ENCODE data around the gene CALY.
A peak's percentile ranks its signal among the peaks of the same experiment; 100 is the strongest.
"Not testable (repeated sequence)": the region's sequence is repeated elsewhere in the genome, so short reads cannot be mapped to it uniquely, and the experiment has no call there.

The CALY gene

DNA sequence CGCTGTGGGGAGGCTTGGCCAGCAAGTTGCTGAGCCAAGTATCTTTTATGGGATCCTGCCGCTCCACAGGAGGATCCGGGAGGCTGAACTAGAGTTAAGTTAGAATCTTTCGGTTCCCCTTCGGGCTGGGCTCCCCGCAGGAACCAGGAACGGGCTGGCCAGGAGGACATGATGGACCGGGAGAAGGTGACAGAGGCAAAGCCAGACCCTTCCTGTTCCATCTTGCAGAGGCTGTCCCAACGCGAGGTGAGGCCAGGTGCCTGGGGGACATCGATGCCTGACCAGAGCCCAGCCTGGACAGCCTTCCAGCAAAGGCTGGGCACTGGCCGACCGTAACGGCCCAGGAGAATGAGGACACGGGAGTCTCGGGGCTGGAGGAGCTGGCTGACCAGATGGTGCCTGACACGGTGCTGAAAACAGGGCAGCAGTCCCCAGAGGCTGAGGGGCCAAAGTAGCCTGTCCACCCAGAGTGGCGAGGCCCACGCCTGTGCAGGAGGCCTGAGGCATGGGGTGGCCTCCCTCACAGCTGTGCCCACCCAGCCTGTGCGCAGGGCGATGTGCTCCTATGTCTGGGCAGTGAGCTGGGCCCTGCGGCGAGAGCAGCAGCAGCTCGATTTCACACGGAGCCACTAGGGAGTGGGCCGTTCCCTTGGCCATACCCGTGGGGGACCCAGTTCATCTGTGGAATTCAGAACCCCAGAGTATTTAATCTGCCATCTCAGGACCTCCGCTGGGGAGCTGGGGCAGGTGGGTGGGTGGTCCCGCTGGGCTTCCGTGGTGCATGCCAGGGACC, 40.5 kb upstream of the CALY start:
- no peak overlapping the region for H3K4me3 ChIP-seq (ENCODE audit: extremely low read depth, insufficient read depth, low read length, poor library complexity, severe bottlenecking)
- H3K36me3 ChIP-seq (ENCODE audit: control insufficient read depth, insufficient read depth, low read length) = no peaks in the 10 kb centered on the region
- no peaks in the 10 kb centered on the region for H3K4me1 ChIP-seq (ENCODE audit: control insufficient read depth, insufficient read depth, low read length, poor library complexity, severe bottlenecking)
- no peak overlapping the region for H3K27ac ChIP-seq (ENCODE audit: low read depth, low read length, severe bottlenecking)
- 88 to 89% methylated on average over 25 to 30 of the region's 30 CpGs for WGBS, 2 experiments (ENCODE audit: insufficient coverage in 2 of 2)
- no peaks in the 10 kb centered on the region for H3K9me3 ChIP-seq (ENCODE audit: control insufficient read depth, low read length)

DNA sequence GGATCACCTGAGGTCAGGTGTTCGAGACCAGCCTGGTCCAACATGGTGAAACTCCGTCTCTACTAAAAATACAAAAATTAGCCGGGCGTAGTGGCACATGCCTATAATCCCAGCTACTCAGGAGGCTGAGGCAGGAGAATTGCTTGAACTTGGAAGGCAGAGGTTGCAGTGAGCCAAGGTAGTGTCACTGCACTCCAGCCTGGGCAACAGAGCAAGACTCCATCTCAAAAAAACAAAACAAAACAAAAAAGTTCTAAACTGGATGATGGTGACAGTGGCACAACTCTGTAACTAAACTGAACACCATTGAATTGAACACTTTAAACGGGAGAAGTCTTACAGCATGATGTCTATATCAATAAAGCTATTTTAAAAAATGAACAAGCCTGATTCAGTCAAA, 39.5 kb upstream of the CALY start:
- H3K4me3 ChIP-seq (ENCODE audit: extremely low read depth, insufficient read depth, low read length, poor library complexity, severe bottlenecking); H3K9me3 ChIP-seq (ENCODE audit: control insufficient read depth, low read length); H3K36me3 ChIP-seq (ENCODE audit: control insufficient read depth, insufficient read depth, low read length); H3K27ac ChIP-seq (ENCODE audit: low read depth, low read length, severe bottlenecking); H3K4me1 ChIP-seq (ENCODE audit: control insufficient read depth, insufficient read depth, low read length, poor library complexity, severe bottlenecking): not testable (repeated sequence)
- 88 to 100% methylated on average over 1 to 5 of the region's 5 CpGs for whole genome bisulfite sequencing, 2 experiments (ENCODE audit: insufficient coverage in 2 of 2)

DNA sequence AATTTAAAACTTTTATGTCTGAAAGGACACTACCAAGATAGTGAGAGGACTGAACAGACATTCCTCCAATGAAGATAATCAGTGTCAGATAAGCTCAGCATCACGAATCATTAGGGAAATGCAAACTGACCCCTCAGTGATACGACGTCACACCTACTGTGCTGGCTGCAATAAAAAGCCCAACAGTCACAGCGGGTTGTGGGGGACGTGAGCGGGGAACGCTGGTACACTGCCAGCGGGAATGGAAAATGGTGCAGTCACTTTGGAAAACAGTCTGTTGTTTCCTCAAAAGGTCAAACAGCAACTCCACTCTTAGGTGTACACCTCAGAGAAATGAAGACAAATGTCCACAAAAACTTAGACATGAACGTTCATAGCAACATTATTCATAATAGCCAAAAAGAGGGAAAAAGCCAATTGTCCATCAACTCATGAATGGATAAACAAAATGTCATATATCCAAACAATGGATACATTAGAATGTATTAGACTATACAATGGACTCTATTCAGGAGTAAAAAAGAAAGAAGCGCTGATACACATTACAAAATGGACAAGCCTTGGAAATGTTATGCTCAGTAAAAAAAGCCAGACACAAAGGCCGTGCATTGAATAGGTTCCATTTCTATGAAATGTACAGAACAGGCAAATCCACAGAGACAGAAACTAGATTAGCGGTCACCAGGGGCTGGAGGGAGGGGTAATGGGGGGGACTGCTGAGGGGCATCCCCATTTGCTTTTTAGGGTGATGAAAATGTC, 38.8 kb upstream of the CALY start:
- Histone ChIP-seq H3K4me3 (ENCODE audit: extremely low read depth, insufficient read depth, low read length, poor library complexity, severe bottlenecking) (no peak overlapping the region), H3K27ac (ENCODE audit: low read depth, low read length, severe bottlenecking) (no peak overlapping the region), H3K9me3 (ENCODE audit: control insufficient read depth, low read length) (no peaks in the 10 kb centered on the region), H3K36me3 (ENCODE audit: control insufficient read depth, insufficient read depth, low read length) (peaks cover 7% of the 10 kb centered on the region), H3K4me1 (ENCODE audit: control insufficient read depth, insufficient read depth, low read length, poor library complexity, severe bottlenecking) (no peaks in the 10 kb centered on the region)
- 72 to 77% methylated on average over 9 to 10 of the region's 12 CpGs for WGBS, 2 experiments (ENCODE audit: insufficient coverage in 2 of 2)

DNA sequence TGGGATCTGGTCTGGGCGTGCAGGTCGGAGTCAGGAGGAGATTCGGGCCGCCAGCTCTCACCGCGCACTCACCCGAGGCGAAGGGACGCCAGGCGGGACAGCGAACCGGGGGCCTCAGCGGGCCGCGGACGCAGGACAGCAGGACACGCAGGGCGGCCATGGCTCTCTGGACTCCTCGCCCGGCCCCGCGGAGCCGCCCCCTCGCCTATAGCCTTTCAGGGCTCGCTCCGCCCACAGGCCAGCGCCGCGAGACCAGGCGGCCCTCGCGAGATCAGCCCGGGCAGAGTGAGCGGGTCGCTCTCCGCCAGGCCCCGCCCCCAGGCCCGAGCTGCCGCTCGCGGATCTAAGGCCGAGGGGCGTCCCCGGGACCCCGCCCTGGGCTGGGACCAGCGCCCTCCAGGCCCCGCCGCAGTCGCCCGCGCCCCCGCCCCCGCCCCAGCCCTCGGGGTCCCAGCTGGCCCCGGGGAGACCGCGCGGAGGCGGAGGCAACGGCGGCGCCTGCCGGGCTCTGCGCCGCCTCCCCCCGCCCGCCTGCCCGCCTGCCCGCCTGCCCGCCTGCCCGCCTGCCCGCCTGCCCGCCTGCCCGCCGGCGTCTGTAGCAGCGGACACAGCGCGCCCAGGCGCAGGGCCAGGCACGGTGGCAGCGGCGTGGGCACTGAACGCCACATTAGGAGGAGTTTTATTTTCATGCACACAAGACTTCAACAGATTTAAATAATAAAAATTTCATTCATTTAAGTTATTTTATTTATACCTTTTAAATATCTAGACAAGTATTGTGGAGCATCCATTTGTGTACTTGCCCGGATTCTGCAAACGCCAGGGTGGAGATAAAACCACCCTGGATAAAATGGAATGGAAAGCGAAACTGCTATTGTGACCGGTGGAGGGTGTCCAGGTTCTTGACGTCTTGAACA, 36.7 kb upstream of the CALY start, which contains the start of gene ECHS1:
Gene ECHS1 (minus strand): TSS at position 181 of the 917 bp plus-strand sequence. CDS start 21 bp downstream, at position 160.
- H3K36me3 ChIP-seq (ENCODE audit: control insufficient read depth, insufficient read depth, low read length) = peaks cover 29% of the 10 kb centered on the region
- peak within 1 kb of the TSS; percentile 62 for H3K4me3 ChIP-seq (ENCODE audit: extremely low read depth, insufficient read depth, low read length, poor library complexity, severe bottlenecking)
- no peak within 1 kb of the TSS for H3K27ac ChIP-seq (ENCODE audit: low read depth, low read length, severe bottlenecking)
- 7 to 10% methylated on average over 31 to 60 of the region's 89 CpGs for WGBS, 2 experiments (ENCODE audit: insufficient coverage in 2 of 2)
- H3K9me3 ChIP-seq (ENCODE audit: control insufficient read depth, low read length) = no peaks in the 10 kb centered on the region
- no peaks in the 10 kb centered on the region for H3K4me1 ChIP-seq (ENCODE audit: control insufficient read depth, insufficient read depth, low read length, poor library complexity, severe bottlenecking)

DNA sequence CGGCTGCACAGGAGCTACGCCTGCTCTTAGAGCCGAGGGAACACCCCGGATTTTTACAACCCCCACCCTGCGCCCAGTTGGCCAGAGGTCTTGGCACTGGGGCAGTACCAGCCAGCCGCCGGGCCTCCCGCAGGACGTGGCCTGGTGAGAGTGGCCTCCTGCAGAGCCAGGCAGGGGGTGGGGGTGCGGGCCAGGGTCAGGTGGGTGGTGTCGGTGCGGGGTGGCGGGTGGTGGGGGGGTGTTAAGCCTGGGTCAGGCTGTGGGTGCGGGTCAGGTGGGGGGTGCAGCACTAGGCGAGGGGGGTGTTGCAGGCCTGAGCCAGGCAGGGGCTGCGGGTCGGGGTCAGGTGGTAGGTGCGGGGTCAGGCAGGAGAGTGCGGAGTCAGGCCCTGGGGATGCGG, 35.8 kb upstream of the CALY start:
- 34 to 77% methylated on average over 8 to 11 of the region's 20 CpGs for WGBS, 2 experiments (ENCODE audit: insufficient coverage in 2 of 2)
- Histone ChIP-seq H3K4me1 (ENCODE audit: control insufficient read depth, insufficient read depth, low read length, poor library complexity, severe bottlenecking) (no peaks in the 10 kb centered on the region), H3K27ac (ENCODE audit: low read depth, low read length, severe bottlenecking) (no peak overlapping the region), H3K9me3 (ENCODE audit: control insufficient read depth, low read length) (no peaks in the 10 kb centered on the region), H3K36me3 (ENCODE audit: control insufficient read depth, insufficient read depth, low read length) (peaks cover 34% of the 10 kb centered on the region), H3K4me3 (ENCODE audit: extremely low read depth, insufficient read depth, low read length, poor library complexity, severe bottlenecking) (peak overlapping the region; percentile 62)

DNA sequence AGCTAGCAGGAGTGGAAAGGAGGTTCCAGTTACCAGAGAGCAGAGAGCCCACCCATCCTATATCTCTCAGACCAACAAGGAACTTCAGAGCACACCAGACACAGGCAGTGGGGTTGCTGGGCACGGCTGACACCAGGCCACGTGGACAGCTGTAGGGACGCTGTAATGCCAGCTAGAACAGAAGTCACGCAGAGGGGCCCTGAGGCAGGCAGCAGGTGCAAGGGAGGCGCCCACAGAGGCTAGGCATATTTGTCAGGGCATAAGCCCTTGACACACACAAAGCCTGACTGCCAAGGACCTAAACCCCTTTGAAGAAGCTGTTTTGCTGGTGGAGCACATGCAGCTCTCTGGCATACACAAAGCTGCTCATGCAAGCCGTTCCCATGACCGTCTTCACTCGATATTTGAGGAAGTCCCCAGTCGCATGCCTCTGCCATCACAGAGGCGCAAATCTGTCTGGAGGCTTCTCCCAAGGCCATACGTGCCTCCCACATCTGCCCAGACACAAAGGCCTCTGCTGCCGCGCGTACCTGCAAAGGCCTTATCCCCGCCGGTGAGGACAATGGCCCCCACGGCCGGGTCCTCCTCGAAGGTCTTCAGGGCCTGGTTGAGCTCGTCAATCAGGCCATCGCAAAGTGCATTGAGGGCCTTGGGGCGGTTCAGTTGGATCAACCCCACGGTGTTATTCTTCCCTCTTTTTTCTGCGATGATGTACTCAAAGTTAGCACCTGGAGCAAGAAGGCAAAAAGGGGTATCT, 33.5 kb upstream of the CALY start:
- Histone ChIP-seq H3K4me3 (ENCODE audit: extremely low read depth, insufficient read depth, low read length, poor library complexity, severe bottlenecking) (no peak overlapping the region), H3K27ac (ENCODE audit: low read depth, low read length, severe bottlenecking) (no peak overlapping the region)

DNA sequence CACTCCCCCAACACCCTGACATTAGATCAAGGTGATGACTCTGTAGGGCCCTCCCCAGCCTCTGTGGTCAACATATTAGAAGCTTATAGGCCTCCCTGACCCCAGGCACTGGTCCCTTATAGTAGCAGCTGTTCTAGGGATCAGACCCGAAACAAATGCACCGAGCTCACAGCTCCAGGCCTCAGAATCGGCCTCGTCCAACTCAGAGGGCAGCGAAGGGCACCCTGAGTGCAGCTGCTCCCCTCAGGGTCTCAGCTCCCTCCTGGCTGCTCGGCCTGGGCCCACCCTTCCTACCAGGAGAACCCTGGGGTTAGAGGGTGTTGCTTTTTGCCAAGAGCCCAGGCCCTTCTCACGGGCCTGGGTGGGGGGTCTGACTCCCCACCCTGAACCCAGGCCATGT, 31.5 kb upstream of the CALY start:
- WGBS, 2 experiments (ENCODE audit: insufficient coverage in 2 of 2) = 87 to 99% methylated on average over 5 to 6 of the region's 7 CpGs

More for the DNA sequence above, 33.5 kb upstream of the CALY start:
- H3K9me3 ChIP-seq (ENCODE audit: control insufficient read depth, low read length) = no peaks in the 10 kb centered on the region
- no peaks in the 10 kb centered on the region for H3K4me1 ChIP-seq (ENCODE audit: control insufficient read depth, insufficient read depth, low read length, poor library complexity, severe bottlenecking)
- H3K36me3 ChIP-seq (ENCODE audit: control insufficient read depth, insufficient read depth, low read length) = peaks cover 53% of the 10 kb centered on the region
- 96 to 97% methylated on average over 23 of the region's 24 CpGs for WGBS, 2 experiments (ENCODE audit: insufficient coverage in 2 of 2)

DNA sequence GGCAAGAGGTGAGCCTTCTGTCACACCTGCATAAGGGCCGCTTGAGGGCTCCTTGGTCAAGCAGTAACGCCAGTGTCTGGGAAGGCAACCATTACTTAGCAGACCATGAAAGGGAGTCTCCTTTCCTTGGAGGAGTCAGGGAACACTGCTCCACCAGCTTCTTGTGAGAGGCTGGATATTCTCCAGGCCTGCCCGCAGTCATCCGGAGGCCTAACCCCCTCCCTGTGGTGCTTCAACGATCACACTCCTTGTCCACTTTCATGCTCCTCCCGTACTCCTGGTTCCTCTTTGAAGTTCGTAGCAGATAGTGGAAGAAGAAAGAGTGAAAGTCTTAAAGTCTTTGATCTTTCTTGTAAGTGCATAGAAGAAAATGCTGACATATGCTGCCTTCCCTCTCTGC, 30.8 kb upstream of the CALY start:
- H3K4me3 ChIP-seq (ENCODE audit: extremely low read depth, insufficient read depth, low read length, poor library complexity, severe bottlenecking); H3K4me1 ChIP-seq (ENCODE audit: control insufficient read depth, insufficient read depth, low read length, poor library complexity, severe bottlenecking); H3K9me3 ChIP-seq (ENCODE audit: control insufficient read depth, low read length); H3K27ac ChIP-seq (ENCODE audit: low read depth, low read length, severe bottlenecking): not testable (repeated sequence)
- WGBS, 2 experiments (ENCODE audit: insufficient coverage in 2 of 2) = 80% methylated on average over 1 of the region's 7 CpGs; no CpG with 5 or more reads in 1 of the 2 experiments
- H3K36me3 ChIP-seq (ENCODE audit: control insufficient read depth, insufficient read depth, low read length) = peaks cover 80% of the 10 kb centered on the region

More for the DNA sequence above, 31.5 kb upstream of the CALY start:
- Histone ChIP-seq H3K36me3 (ENCODE audit: control insufficient read depth, insufficient read depth, low read length) (peaks cover 73% of the 10 kb centered on the region), H3K4me3 (ENCODE audit: extremely low read depth, insufficient read depth, low read length, poor library complexity, severe bottlenecking) (no peak overlapping the region), H3K9me3 (ENCODE audit: control insufficient read depth, low read length) (no peaks in the 10 kb centered on the region), H3K27ac (ENCODE audit: low read depth, low read length, severe bottlenecking) (no peak overlapping the region), H3K4me1 (ENCODE audit: control insufficient read depth, insufficient read depth, low read length, poor library complexity, severe bottlenecking) (no peaks in the 10 kb centered on the region)

DNA sequence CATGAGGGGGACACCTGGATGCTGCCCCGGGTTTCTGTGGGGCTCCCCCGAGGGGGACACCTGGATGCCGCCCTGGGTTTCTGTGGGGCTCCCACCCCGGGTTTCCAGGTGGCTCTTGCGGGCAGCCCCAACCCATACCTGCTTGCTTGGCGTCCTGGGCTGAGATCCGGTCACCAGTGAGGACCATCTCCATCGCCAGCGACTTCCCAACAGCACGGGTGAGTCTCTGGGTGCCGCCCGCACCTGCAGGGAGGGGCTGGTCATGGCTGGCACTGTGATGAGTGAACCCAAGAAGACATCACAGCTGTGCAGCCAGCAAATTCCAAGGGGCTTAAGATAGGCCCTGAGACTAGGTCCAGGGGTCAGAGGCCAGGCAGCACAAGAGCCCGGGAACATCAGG, 30.1 kb upstream of the CALY start:
- no peak overlapping the region for H3K4me3 ChIP-seq (ENCODE audit: extremely low read depth, insufficient read depth, low read length, poor library complexity, severe bottlenecking)
- peaks cover 87% of the 10 kb centered on the region for H3K36me3 ChIP-seq (ENCODE audit: control insufficient read depth, insufficient read depth, low read length)
- H3K4me1 ChIP-seq (ENCODE audit: control insufficient read depth, insufficient read depth, low read length, poor library complexity, severe bottlenecking) = no peaks in the 10 kb centered on the region
- WGBS, 2 experiments (ENCODE audit: insufficient coverage in 2 of 2) = 98 to 99% methylated on average over 13 of the region's 13 CpGs
- H3K9me3 ChIP-seq (ENCODE audit: control insufficient read depth, low read length) = no peaks in the 10 kb centered on the region
- H3K27ac ChIP-seq (ENCODE audit: low read depth, low read length, severe bottlenecking) = no peak overlapping the region

DNA sequence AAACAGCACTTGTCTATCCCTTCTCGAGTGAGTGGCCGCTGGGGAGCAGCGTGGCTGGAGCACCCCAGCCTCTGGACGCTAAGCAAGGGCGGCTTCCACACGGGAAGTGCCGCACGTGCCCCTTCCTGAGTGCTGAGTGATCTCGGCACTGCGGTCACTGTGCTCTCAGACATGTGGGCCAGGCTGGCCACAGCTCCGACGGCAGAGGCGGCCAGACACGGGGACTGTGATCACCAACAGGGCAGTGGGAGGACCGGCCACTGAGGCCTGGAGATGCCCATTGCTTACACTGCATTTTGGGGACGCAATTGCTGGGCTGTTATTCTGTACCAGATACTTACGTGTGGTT, 29.4 kb upstream of the CALY start:
- H3K36me3 ChIP-seq (ENCODE audit: control insufficient read depth, insufficient read depth, low read length) = peaks cover 88% of the 10 kb centered on the region
- H3K4me3 ChIP-seq (ENCODE audit: extremely low read depth, insufficient read depth, low read length, poor library complexity, severe bottlenecking) = no peak overlapping the region
- WGBS, 2 experiments (ENCODE audit: insufficient coverage in 2 of 2) = 86 to 89% methylated on average over 13 to 17 of the region's 17 CpGs
- H3K4me1 ChIP-seq (ENCODE audit: control insufficient read depth, insufficient read depth, low read length, poor library complexity, severe bottlenecking) = no peaks in the 10 kb centered on the region
- H3K27ac ChIP-seq (ENCODE audit: low read depth, low read length, severe bottlenecking) = no peak overlapping the region
- no peaks in the 10 kb centered on the region for H3K9me3 ChIP-seq (ENCODE audit: control insufficient read depth, low read length)

Measured in mesodermal cell (in vitro differentiated cells).